LNCaP clone FGC (cell line): ENCODE measurements around the gene TNFSF9.

Experiments used
- DNase-seq: peaks from one replicate; pipeline ENCODE4 v3.0.0-alpha.2; 2011; ENCODE audit warnings: low read depth
- H3K4me3 ChIP-seq: 2 replicates; pipeline ENCODE4 v1.5.1; 2011; ENCODE audit warnings: mild to moderate bottlenecking, low read depth, low read length, control low read depth
- TF ChIP-seq, protein P1 (sequence below): IDR thresholded peaks from 2 replicates; pipeline ENCODE4 v1.5.1; 2012; ENCODE audit warnings: mild to moderate bottlenecking; ENCODE audit not compliant: control insufficient read depth, insufficient read depth; ENCODE audit errors: extremely low read depth

TNFSF9 gene

DNA sequence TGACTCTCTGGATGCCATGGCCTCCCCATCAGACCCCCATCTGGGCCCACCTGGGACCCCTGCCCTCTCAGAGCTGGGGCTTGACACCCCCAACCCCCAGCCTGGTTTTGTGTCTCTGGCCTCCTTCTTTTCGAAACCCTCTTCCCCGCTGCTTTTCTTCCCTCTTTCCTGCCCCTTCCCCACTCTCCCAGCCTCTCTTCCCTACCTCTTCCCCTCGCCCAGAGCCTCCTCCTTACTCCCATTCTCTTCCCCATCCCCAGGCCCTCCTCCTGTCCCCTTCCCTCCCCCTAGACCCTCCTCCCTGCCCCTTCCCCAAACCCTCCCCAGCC is 2.1 kb downstream of the TNFSF9 start:
- no peak for DNase-seq
- no peak overlapping the region for H3K4me3 ChIP-seq
- TF ChIP-seq, protein P1, sequence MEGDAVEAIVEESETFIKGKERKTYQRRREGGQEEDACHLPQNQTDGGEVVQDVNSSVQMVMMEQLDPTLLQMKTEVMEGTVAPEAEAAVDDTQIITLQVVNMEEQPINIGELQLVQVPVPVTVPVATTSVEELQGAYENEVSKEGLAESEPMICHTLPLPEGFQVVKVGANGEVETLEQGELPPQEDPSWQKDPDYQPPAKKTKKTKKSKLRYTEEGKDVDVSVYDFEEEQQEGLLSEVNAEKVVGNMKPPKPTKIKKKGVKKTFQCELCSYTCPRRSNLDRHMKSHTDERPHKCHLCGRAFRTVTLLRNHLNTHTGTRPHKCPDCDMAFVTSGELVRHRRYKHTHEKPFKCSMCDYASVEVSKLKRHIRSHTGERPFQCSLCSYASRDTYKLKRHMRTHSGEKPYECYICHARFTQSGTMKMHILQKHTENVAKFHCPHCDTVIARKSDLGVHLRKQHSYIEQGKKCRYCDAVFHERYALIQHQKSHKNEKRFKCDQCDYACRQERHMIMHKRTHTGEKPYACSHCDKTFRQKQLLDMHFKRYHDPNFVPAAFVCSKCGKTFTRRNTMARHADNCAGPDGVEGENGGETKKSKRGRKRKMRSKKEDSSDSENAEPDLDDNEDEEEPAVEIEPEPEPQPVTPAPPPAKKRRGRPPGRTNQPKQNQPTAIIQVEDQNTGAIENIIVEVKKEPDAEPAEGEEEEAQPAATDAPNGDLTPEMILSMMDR: no peak

DNA sequence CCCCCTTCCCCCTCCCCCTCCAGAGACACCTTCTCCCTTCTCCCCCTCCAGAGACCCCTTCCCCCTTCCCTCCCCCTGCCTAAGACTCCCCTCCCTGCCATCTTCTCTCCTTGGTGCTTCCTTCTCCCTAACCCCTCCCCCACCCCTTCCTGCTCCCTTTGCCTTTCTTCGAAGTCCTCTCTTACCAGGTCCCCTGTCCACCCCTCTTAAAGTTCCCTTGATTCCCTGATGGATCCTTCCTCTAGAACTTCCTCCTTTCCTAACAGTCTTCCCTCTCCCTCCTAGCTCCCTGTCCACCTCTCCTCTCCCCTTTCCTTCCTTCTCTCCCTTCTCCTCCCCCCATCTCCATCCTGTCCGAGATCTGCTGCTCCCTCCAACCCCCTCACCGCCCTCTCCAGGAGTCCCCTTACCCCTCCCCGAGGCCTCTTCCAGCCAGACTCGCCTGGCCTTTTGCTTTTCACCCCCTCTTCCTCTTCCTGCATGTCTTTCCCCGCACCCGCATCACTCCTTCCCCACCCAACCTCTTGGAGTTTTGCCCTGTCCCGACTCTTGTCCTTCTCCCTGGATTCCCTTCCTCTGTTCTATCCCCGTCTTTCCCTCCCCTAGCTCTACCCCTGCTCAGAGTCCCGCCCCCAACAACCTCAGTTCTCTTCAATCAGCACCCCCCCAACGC is 3.1 kb downstream of the TNFSF9 start:
- no peak for DNase-seq
- no peak overlapping the region for H3K4me3 ChIP-seq
- TF ChIP-seq, protein P1: no peak

DNA sequence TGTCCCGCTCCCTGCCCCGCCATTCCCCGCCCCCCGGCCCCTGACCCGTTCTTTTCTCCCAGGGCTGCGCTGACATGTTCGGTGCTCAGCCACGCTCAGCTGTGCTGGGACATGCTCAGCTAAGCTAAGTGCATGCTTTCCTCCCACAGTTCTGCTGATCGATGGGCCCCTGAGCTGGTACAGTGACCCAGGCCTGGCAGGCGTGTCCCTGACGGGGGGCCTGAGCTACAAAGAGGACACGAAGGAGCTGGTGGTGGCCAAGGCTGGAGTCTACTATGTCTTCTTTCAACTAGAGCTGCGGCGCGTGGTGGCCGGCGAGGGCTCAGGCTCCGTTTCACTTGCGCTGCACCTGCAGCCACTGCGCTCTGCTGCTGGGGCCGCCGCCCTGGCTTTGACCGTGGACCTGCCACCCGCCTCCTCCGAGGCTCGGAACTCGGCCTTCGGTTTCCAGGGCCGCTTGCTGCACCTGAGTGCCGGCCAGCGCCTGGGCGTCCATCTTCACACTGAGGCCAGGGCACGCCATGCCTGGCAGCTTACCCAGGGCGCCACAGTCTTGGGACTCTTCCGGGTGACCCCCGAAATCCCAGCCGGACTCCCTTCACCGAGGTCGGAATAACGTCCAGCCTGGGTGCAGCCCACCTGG is 3.7 kb downstream of the TNFSF9 start:
- TF ChIP-seq, protein P1: no peak
- DNase-seq: no peak
- no peak overlapping the region for H3K4me3 ChIP-seq

DNA sequence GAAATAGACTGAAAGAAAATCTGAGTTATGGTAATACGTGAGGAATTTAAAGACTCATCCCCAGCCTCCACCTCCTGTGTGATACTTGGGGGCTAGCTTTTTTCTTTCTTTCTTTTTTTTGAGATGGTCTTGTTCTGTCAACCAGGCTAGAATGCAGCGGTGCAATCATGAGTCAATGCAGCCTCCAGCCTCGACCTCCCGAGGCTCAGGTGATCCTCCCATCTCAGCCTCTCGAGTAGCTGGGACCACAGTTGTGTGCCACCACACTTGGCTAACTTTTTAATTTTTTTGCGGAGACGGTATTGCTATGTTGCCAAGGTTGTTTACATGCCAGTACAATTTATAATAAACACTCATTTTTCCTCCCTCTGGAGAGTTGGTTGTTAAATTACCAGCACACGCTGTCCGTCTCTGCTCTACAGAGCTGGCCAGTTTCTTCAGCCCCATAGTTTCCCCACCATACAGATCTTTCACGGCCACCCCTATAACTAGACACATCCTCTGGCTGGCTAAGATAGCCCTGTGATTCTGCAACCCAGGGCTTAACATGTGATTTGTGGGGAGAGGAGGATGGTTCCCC is 4.8 kb downstream of the TNFSF9 start:
- TF ChIP-seq, protein P1: no peak
- DNase-seq: no peak
- H3K4me3 ChIP-seq: no peak overlapping the region

DNA sequence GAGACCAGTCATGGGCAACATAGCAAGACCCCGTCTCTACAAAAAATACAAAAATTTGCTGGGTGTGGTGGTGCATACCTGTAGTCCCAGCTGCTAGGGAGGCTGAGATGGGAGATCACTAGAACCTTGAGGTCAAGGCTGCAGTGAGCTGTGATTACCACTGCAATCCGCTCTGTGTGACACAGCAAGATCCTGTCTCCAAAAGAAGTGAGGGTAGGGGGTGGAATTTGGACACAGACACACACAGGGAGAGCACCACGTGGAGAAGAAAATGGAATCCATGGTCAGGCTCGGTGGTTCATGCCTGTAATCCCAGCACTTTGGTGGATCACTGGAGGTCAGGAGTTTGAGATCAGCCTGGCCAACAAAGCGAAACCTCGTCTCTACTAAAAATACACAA is 8.7 kb downstream of the TNFSF9 start:
- DNase-seq: no peak
- no peak overlapping the region for H3K4me3 ChIP-seq
- TF ChIP-seq, protein P1: no peak

DNA sequence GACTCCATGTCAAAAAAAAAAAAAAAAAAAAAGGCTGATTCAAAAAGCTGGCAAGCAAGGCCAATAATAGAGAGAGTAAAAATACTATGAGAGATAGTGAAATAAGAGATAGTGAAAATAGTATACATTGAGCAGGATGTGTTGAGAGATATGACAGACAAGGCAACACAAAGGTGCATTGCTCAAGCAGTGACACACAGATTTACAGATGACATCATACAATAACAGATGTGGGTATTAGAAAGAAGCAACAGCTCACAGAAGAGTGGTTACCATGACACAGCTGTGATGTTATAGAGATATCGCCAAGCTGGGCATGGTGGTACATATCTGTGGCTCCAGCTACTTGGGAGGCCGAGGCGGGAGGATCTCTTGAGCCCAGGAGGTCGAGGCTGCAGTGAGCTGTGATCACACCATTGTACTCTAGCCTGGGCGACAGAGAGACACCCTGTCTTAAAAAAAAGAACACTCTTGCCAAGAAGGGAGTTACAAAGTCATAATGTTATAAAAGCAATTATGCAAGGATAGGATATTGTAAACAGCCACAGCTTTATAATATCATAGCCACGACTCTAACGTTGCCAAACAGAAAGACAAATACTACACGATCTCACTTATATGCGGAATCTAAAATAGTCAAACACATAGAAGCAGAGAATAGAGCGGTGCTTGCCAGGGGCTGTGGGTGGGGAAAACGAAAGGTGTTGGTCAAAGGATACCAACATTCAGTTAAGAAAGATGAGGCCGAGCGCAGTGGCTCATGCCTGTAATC is 10.3 kb downstream of the TNFSF9 start:
- TF ChIP-seq, protein P1: no peak
- no peak for DNase-seq
- H3K4me3 ChIP-seq: no peak overlapping the region
